ENCODE results near the gene AHNAK. TPM values are rescaled to one million over a fixed set of nuclear protein-coding genes. Genes with fewer than 3 reads are reported as not detected.
"Not testable (repeated sequence)": the region's sequence is repeated elsewhere in the genome, so short reads cannot be mapped to it uniquely, and the experiment has no call there.

AHNAK gene
- total RNA-seq, 2 donors from 2014 or later: 692 to 863 TPM

DNA sequence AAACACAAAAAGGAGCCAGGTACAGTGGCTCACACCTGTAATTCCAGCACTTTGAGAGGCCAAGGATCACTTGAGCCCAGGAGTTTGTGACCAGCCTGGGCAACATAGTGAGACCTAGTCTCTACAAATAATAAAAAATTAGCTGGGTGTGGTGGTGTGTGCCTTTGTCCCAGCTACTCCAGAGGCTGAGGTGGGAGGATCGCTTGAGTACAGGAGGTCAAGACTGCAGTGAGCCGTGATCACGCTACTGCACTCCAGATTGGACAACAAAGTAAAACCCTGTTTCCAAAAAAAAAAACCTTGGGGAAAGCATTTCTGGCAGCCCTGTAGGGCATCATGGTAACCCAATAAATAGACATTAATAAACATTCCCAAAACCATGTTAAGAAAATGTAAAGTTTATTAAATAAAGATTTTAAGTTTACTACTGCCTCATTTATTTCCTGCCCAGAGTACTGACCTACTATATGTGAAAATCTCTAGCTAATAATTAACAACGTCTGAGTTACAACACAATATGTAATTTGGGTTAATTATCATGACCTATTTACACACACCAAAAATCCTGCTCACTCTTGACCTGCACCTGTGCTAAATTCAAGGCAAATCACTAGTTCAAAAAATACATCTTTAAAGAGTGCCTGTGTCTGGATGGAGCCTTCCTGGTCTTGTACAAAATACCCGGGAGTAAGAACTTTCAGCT, 18.6 kb upstream of the AHNAK start:
- Mint-ChIP-seq H3K4me3 (no peak overlapping the region), H3K27me3 (no peaks in the 10 kb centered on the region), H3K4me1 (peaks cover 30% of the 10 kb centered on the region), H3K36me3 (ENCODE audit: low read depth) (peaks cover 12% of the 10 kb centered on the region), H3K27ac (peak overlapping the region; percentile 90)
- no peaks in the 10 kb centered on the region for H3K9me3 ChIP-seq (ENCODE audit: control insufficient read depth, low read length, poor library complexity, severe bottlenecking)
- DNase-seq (no peak), ATAC-seq (no peak)

DNA sequence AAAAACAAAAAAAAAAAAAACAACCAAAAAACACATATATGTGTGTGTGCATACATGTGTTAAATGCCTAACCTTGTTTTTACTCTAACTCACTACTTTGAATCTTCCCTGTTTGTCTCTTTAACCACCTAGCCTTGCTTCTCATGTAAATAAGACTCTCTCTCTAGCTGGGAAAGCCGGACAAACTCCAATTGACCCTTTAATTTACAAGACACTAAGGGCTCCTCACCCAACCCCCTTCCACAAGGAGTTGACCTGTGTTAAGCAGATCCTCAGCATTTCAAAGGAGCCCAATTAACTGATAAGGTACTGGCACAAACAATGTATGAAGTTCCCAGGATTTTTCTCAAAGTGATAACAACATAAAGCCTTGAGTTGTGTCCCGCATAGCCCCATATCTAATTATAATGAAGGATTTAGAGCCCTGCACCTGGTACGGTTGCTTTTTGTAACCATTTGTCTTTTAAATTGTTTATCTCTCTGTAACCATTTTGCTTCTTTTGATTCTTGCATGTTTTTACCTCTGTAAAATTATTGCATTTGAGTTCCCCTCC, 15.1 kb upstream of the AHNAK start:
- H3K4me1 Mint-ChIP-seq: peaks cover 39% of the 10 kb centered on the region
- not testable (repeated sequence) for DNase-seq; H3K36me3 Mint-ChIP-seq (ENCODE audit: low read depth); H3K27ac Mint-ChIP-seq; H3K27me3 Mint-ChIP-seq; H3K9me3 ChIP-seq (ENCODE audit: control insufficient read depth, low read length, poor library complexity, severe bottlenecking); H3K4me3 Mint-ChIP-seq; ATAC-seq

DNA sequence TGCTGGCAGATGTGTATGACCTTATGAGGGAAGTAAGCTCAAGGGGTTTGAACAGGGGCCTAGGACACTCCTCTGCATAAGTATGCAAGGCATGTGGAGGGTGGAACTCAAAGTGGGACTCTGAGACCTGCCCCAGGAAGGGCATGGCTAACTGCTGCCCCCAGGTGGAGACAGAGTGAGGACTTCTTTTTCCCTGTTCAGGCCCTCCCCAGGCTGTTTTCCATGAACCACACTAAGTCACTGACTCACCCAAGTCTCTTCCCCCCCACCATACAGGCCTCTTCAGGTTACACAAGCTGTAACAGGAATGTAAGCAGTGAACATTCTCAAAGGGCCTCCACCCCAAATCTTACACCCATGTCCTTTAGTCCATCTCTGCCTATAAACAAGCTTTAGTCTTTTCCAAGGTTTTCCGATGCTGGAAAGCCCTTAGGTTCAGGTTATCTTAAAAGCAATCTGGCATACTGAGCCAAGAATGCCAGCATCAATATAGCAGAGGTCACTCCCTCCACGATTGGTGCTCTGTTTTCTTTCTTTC, 14.0 kb upstream of the AHNAK start:
- Mint-ChIP-seq H3K27ac (peak overlapping the region; percentile 100), H3K27me3 (no peaks in the 10 kb centered on the region), H3K36me3 (ENCODE audit: low read depth) (peaks cover 3% of the 10 kb centered on the region), H3K4me3 (no peak overlapping the region), H3K4me1 (peaks cover 40% of the 10 kb centered on the region)
- peak; percentile 22 for ATAC-seq
- no peaks in the 10 kb centered on the region for H3K9me3 ChIP-seq (ENCODE audit: control insufficient read depth, low read length, poor library complexity, severe bottlenecking)
- DNase-seq: peak; percentile 60 to 78 (median 72)

DNA sequence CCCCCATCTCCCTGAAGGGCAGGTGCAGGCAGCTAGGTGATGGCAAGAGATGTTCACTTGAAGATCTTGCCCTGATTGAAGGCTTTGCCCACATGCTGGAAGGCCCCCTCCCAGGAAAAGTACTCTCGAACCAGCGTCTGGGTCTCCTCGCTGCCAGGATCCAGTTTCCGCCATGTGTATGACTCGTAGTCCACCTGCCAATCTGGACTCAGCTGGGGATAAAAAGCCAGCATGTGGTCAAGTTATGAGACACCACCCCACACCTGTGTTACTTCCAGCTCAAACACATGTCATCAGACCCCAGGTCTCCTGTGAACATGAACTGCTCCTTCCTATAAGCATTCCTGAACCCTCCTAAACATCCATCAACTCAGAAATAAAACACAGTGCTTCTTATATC, 13.0 kb upstream of the AHNAK start:
- Mint-ChIP-seq H3K4me3 (peak overlapping the region; percentile 67), H3K27ac (peak overlapping the region; percentile 100), H3K4me1 (peaks cover 45% of the 10 kb centered on the region)
- not testable (repeated sequence) for DNase-seq; ATAC-seq; H3K36me3 Mint-ChIP-seq (ENCODE audit: low read depth); H3K27me3 Mint-ChIP-seq; H3K9me3 ChIP-seq (ENCODE audit: control insufficient read depth, low read length, poor library complexity, severe bottlenecking)

DNA sequence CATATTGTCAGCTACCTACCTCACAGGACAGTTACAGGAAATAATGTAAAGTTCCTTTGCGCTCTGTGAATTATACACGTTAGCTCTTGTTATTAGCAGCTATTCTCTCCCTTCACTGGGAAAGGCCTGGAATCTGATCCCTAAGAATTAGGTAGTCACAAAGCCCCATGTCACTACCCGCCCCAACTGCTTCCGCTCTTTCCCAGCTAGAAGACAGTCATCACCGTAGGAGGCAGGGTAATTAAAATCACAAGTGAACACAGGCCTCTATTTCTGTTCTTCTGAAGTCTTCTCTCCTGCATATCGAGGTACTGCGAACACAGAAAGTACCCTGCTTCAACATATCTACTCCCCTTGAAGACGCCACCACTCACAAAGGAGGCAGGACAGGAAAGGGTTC, 12.6 kb upstream of the AHNAK start:
- no peak for DNase-seq
- peak overlapping the region; percentile 67 for H3K4me3 Mint-ChIP-seq
- no peaks in the 10 kb centered on the region for H3K9me3 ChIP-seq (ENCODE audit: control insufficient read depth, low read length, poor library complexity, severe bottlenecking)
- peaks cover 49% of the 10 kb centered on the region for H3K4me1 Mint-ChIP-seq
- peak overlapping the region; percentile 100 for H3K27ac Mint-ChIP-seq
- no peak for ATAC-seq
- H3K36me3 Mint-ChIP-seq (ENCODE audit: low read depth): peaks cover 3% of the 10 kb centered on the region
- no peaks in the 10 kb centered on the region for H3K27me3 Mint-ChIP-seq

DNA sequence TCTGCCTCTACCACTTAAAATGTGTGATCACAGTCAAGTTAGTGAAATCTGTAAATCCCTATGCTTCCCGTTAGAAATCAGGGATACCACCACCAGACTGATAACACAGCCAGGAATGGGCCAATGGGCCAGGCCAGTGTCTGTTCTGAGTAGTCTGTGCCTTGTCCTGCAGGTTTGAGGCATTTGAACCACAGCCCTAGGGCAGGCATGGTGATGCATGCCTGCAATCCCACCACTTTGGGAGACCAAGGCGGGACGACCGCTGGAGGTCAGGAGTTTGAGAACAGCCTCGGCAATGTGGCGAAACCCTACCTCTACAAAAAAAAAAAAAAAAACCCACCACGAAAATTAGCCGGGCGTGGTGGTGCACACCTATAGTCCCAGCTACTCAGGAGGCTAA, 12.1 kb upstream of the AHNAK start:
- H3K4me1 Mint-ChIP-seq: peaks cover 55% of the 10 kb centered on the region
- no peak overlapping the region for H3K4me3 Mint-ChIP-seq
- peak overlapping the region; percentile 100 for H3K27ac Mint-ChIP-seq
- peaks cover 3% of the 10 kb centered on the region for H3K36me3 Mint-ChIP-seq (ENCODE audit: low read depth)
- H3K27me3 Mint-ChIP-seq: no peaks in the 10 kb centered on the region
- no peaks in the 10 kb centered on the region for H3K9me3 ChIP-seq (ENCODE audit: control insufficient read depth, low read length, poor library complexity, severe bottlenecking)
- no peak for DNase-seq
- ATAC-seq: no peak

DNA sequence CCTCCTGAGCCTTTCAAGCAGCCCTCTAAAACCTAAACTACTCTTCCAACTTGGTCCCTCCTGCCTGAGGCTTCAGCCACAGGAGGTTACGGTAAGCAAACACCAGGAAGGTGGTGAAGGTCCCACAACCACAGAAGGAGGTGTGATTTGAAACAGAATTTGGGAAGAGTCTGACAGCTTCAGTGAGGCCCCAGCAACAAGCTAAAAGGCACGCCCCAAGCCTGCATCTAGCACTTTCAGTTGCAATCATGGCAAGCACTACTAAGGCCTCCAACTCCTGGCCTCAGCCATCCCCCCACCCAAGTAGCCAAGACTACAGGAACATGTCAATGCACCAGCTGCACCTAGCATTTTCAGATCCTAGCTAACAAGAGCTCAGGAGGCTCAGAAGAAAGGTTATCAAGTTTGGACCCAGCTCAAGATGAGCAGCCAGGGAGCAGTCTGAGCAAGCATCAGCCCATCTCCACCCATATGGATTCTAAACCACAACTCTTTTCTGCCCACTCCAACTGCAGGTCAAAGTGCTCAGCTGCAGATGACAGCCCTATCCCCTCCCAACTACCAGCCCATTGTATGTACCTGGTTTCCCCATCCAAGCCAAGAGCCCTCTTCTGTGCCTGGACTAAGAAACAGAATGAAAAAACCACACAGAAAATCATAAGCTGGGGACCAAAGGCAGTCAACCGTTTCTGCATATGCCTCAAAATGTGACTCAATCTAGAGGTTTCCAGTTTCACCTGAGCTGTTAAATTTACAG, 10.4 kb upstream of the AHNAK start:
- Mint-ChIP-seq H3K4me3 (peak overlapping the region; percentile 93), H3K27me3 (no peaks in the 10 kb centered on the region), H3K36me3 (ENCODE audit: low read depth) (peaks cover under 1% of the 10 kb centered on the region), H3K27ac (peak overlapping the region; percentile 100), H3K4me1 (peaks cover 69% of the 10 kb centered on the region)
- DNase-seq: no peak
- peak; percentile 1 for ATAC-seq
- H3K9me3 ChIP-seq (ENCODE audit: control insufficient read depth, low read length, poor library complexity, severe bottlenecking): no peaks in the 10 kb centered on the region

DNA sequence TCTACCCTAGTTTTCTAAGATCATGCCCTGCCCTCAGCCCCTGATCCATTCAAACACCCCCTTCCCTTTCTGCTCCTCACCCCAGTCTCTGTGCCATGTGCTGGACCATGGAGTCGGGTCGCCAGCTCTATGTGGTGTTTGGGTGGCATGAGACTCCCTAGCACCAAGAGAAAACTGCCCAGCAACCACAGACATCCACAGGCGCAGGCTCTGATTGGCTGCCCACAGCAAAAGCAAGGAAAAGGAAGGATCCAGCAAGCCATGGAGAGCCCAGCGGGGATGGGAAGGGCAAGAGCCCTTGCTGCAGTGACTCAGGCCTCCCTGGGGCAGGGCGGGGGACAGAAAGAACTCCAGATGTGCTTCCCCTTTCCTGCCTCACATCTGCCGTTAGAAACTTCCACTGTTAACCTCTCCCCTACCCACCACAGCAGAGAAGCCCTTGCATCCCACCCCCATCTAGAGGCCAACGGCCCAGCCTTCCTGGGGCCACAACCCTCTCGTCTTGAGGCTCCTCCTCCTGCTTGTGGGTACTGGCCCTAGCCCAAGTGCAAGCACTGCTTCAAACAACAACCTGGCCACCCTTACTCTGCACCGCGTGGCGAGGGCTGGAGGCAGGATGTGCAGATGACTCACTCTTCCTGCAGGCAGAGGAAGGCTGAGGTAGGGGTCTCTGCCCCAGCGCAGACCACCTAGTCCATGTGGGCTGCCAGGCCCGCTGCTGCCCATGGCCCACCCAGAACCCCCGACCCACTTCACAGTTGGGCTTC, 9.7 kb upstream of the AHNAK start:
- H3K27ac Mint-ChIP-seq: peak overlapping the region; percentile 100
- no peaks in the 10 kb centered on the region for H3K9me3 ChIP-seq (ENCODE audit: control insufficient read depth, low read length, poor library complexity, severe bottlenecking)
- ATAC-seq (peak; percentile 57), DNase-seq (peak; percentile 59 to 76 (median 73))
- no peaks in the 10 kb centered on the region for H3K27me3 Mint-ChIP-seq
- H3K36me3 Mint-ChIP-seq (ENCODE audit: low read depth): no peaks in the 10 kb centered on the region
- peak overlapping the region; percentile 93 for H3K4me3 Mint-ChIP-seq
- peaks cover 74% of the 10 kb centered on the region for H3K4me1 Mint-ChIP-seq

DNA sequence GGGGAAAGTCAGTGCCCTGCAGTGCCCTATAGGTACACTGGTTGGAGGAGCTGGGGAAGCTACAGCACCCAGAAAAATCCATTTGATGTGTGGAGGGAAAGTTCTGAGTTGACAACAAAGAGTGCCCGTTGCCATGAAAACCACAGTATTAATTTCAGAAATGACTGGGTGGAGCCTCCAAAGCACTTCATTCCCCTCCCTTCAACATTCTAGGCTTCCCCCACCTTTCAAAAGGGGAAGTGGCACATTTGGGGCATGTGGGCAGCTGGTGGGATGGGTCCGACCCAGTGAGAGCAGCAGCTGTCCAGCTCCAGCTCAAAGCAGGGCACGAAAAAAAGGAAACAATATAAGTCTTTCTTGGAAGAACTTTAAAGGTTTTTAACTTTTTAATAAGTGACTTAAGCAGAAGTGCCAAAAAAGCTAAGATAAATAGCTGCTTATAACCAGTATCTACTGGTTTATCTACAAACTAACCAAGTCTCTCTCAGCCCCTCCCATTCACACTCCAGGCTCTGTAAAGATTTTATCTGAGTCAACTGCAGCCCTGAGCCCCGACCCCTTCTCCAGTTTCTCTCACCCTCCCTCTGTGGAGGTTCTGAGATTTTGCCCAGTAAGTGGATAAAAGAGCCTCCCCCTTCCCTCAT, 9.0 kb upstream of the AHNAK start:
- DNase-seq (peak; percentile 46 to 64 (median 61)), ATAC-seq (peak; percentile 60)
- Mint-ChIP-seq H3K4me1 (peaks cover 76% of the 10 kb centered on the region), H3K4me3 (peak overlapping the region; percentile 93), H3K36me3 (ENCODE audit: low read depth) (no peaks in the 10 kb centered on the region), H3K27me3 (no peaks in the 10 kb centered on the region), H3K27ac (peak overlapping the region; percentile 100)
- no peaks in the 10 kb centered on the region for H3K9me3 ChIP-seq (ENCODE audit: control insufficient read depth, low read length, poor library complexity, severe bottlenecking)

DNA sequence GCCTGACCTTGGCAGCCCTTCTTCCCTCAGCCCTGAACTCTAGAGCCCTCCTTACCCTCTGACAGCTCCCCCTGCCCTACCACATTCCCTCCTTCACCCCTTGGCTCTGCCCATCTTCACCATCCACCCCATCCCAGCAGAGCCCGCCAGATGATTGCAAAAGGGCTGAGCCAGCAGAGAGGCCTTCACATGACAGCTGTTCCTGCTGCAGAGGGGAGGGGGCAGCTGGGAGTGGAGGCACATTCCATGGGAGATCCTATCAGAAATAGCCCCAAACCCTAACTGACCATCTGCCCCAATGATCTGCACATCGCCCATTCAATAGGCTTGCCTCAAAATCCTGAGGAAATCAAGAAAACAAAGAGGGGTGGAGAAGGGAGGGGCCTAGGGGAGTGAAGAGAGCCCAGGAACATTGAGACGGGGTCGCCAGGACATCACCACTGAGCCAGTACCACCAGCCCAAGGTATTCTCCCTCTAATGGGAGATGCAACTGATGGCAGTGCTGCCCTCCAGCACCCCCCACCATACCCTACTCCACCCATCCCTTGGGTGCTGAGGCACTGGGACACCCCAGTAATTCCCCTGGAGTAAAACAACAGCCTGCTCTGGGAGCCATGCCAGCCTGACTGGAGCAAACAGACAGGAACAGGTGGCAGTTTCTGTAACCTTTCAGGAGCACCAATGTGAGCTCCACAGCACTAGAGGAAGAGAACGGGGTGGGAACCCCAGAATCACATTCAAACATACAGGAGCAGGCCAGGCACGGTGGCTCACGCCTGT, 8.0 kb upstream of the AHNAK start:
- H3K36me3 Mint-ChIP-seq (ENCODE audit: low read depth): no peaks in the 10 kb centered on the region
- H3K9me3 ChIP-seq (ENCODE audit: control insufficient read depth, low read length, poor library complexity, severe bottlenecking): no peaks in the 10 kb centered on the region
- no peak for ATAC-seq
- H3K27ac Mint-ChIP-seq: peak overlapping the region; percentile 100
- no peaks in the 10 kb centered on the region for H3K27me3 Mint-ChIP-seq
- H3K4me1 Mint-ChIP-seq: peaks cover 79% of the 10 kb centered on the region
- DNase-seq: no peak
- peak overlapping the region; percentile 93 for H3K4me3 Mint-ChIP-seq

DNA sequence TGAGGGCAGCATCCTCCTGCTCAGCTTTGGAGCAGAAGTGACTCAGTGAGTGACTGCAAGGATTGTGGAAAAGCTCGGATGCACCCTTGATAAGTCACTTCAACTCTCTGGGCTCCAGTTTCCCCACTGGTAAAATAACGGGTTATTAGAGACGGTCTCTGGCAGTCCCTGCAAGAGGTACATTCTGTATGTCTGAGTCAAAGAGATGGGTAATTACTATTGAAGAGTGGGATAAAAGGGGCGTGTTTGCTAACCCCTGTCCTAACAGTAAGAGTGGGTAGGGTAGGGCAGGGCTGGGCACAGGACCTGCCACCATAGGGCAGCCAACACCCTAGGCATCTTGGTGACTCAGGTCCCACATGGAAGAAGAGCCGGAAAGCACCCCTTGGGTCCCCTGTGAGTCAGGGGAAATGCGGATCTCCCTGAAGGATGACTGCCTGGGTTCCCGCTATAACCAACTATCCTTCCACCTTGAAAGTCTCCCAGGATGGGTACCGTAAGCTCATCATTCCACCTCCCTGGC, 7.3 kb upstream of the AHNAK start:
- ATAC-seq (no peak), DNase-seq (peak in 1 of 3 donors; percentile 41)
- H3K4me3 Mint-ChIP-seq: peak overlapping the region; percentile 93
- H3K4me1 Mint-ChIP-seq: peaks cover 73% of the 10 kb centered on the region
- no peaks in the 10 kb centered on the region for H3K36me3 Mint-ChIP-seq (ENCODE audit: low read depth)
- no peaks in the 10 kb centered on the region for H3K9me3 ChIP-seq (ENCODE audit: control insufficient read depth, low read length, poor library complexity, severe bottlenecking)
- H3K27ac Mint-ChIP-seq: peak overlapping the region; percentile 100
- H3K27me3 Mint-ChIP-seq: no peaks in the 10 kb centered on the region

Measured in T-helper 17 cell (primary cell).